NCI-H2029 treated with DMSO at 0.1 percent for 48 hours (cell line): Measurements from ENCODE around the gene INTS7.

ENCODE experiments used
- DNase-seq: peaks from one replicate; lab custom pipeline; 2025; lab: John Stamatoyannopoulos, UW

INTS7 gene

GRCh38 chr1:211909395-211909794 is 126.0 kb downstream of the INTS7 start:
- DNase-seq: no peak

DNA sequence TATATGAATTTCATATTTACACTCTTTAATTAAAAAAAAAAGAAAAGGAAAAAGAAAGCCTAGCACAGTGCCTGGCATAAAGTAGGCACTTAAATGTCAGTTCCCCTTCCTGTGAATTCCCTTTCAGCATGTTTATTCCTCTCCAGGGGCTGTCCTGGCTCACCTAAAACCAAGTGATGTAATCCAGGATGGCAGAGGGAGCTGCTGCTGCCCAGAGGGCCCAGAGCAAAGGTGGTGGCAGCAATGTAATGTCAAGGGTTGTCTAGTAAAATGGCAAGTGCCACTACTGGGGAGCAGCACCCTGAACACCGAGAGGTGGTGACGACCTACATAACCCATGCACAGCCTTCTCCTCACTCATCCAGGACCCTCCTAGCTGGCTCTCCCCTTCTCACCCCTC is 126.4 kb downstream of the INTS7 start:
- DNase-seq: no peak

DNA sequence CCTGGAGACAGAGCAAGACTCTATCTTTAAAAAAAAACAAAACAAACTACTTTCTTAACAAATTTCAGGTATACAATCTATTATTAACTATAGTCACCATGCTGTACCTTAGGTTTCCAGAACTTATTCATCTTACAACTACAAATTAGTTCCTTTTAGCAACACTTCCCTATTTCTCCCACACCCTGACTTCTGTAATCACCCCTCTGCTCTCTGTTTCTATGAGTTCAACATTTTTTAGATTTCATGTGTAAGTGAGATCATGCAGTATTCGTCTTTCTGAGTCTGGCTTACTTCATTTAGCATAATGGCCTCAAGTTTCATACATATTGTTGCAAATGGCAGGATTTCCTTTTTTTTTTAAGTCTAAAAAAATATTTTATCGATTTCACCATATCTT is 126.9 kb downstream of the INTS7 start:
- no peak for DNase-seq

DNA sequence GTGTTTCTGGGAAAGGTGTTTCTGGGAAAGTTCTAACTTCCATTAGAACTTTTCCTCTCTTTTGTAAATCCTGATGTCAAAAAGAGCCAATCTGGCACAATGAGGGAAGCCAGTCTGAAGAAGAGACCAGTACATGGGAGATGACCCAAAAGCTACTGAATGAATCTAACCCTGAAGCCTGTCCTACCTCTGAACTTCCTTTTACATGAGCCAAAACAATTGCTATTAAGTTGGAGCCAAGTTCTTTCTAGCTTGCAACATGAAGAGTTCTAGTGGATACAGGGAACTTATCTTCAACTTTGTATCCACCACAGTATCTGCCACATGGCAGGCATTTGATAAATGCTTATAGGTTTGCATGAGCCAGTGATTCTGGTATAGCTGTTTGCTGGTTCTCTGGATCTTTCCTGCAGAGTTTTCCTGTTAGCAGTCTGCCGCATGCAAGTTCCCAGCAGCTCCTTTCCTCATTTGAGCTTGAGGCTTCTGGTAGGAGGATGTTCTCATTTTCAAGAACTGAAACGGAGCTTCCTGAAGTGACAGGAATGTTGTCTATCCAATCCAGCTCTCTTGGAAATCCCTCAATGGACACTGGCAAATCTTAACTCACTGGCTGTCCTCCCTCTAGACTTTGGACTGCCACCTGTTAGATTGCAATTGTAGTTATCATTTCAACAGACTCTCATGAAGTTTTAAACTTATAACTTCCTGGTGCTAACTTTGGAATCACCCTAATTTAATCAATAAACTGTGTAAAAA is 131.7 kb downstream of the INTS7 start:
- DNase-seq: no peak

- DNase-seq: no peak
Measured at GRCh38 chr1:211902624-211903291, 132.6 kb downstream of the INTS7 start.

DNA sequence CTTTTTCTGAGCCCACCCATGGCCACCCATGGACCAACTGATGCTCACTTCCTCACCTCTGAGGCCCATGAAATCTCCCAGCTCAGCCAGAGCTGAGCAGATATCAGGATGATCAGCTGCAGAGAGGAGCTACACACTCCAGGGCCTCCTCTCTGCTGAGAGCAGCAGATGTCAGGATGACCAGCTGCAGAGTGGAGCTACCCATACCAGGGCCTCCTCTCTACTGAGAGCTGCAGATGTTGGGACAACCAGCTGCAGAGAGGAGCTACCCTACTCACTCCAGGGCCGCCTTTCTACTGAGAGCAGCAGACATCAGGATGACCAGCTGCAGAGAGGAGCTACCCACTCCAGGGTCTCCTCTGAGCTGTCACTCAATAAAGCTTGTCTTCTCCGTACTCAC is 133.4 kb downstream of the INTS7 start:
- no peak for DNase-seq

- no peak for DNase-seq
Measured at GRCh38 chr1:211900441-211900840, 134.9 kb downstream of the INTS7 start.

- no peak for DNase-seq
Measured at GRCh38 chr1:211896958-211897357, 138.4 kb downstream of the INTS7 start.

- no peak for DNase-seq
Measured at GRCh38 chr1:211895126-211895759, 140.1 kb downstream of the INTS7 start.

DNA sequence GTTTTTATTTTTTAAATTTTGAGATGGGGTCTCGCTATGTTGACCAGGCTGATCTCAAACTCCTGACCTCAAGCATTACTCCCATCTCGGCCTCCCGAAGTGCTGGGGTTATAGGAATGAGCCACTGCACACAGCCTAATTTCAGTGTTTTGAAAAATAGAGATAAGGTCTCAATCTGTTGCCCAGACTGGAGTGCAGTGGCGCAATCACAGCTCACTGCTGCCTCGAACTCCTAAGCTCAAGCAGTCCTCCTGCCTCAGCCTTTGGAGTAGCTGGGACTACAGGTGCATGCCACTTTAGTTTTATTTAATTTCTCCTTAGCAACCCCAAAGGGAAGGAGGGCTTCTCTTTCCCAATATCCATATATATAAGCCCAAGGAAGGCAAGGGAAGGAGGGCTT is 141.0 kb downstream of the INTS7 start:
- no peak for DNase-seq

GRCh38 chr1:211893260-211893659 is 142.1 kb downstream of the INTS7 start:
- no peak for DNase-seq

DNA sequence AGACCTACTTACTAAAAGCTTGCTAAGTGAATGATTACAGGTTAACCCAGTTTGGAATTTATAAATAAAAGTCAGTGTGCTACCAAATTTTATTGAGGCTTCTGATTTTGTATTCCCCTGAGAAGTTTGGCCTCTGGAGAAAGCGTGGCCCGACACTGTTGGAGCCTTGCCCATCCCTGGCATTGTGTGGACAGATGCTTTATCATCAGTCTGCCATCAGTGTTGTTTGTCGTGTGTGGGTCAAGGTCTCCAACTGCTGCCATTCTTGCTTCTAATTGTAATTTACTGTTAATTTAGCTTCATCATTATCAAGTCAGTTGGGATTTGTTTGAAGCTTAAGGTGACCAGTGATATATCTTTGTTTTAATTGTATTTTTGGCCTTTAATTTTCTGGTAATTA is 142.8 kb downstream of the INTS7 start:
- no peak for DNase-seq

- no peak for DNase-seq
Measured at GRCh38 chr1:211891708-211892107, 143.6 kb downstream of the INTS7 start.
